SU-DHL-6 (cell line): ENCODE data around the gene LTBP1.

Experiments
- H2AFZ ChIP-seq: fragments of 200-600 bp; sonication (generic); 2 replicates; pipeline ENCODE4 v1.6.1; 2014; ENCODE audit warnings: low read depth, mild to moderate bottlenecking, moderate library complexity, mixed read lengths, antibody characterized with exemption, low read length; ENCODE audit not compliant: severe bottlenecking
- H3F3A ChIP-seq: fragments of 200-600 bp; shearing (Covaris generic); 2 replicates; pipeline ENCODE4 v1.6.0; 2016; ENCODE audit warnings: antibody characterized with exemption, mild to moderate bottlenecking; ENCODE audit not compliant: insufficient read depth
- H3K27ac ChIP-seq: fragments of 200-600 bp; sonication (generic); 2 replicates; pipeline ENCODE4 v1.5.1; 2016; ENCODE audit warnings: low read depth, mild to moderate bottlenecking, low read length, moderate library complexity, mixed read lengths
- H3K27me3 ChIP-seq: fragments of 200-600 bp; sonication (generic), shearing (Covaris generic); 2 replicates; pipeline ENCODE4 v1.6.0; 2014; ENCODE audit warnings: mild to moderate bottlenecking, low read length
- H3K36me3 ChIP-seq: fragments of 200-600 bp; sonication (generic); 2 replicates; pipeline ENCODE4 v1.6.1; 2014; ENCODE audit warnings: mild to moderate bottlenecking, low read length, mixed read lengths
- H3K4me2 ChIP-seq: fragments of 300-600, 200-600 bp; shearing (Covaris generic), sonication (generic); 2 replicates; pipeline ENCODE4 v1.6.0; 2014; ENCODE audit warnings: low read length, low read depth, mild to moderate bottlenecking; ENCODE audit not compliant: poor library complexity, severe bottlenecking
- H3K4me3 ChIP-seq: fragments of 200-600 bp; sonication (generic); 2 replicates; pipeline ENCODE4 v1.5.1; 2014; ENCODE audit warnings: antibody characterized with exemption, low read length, mild to moderate bottlenecking, mixed read lengths; ENCODE audit not compliant: insufficient read depth, poor library complexity, severe bottlenecking
- H3K79me2 ChIP-seq: fragments of 200-600 bp; sonication (generic); 2 replicates; pipeline ENCODE4 v1.6.1; 2014; ENCODE audit warnings: mild to moderate bottlenecking, low read length, moderate library complexity; ENCODE audit not compliant: insufficient read depth
- H3K9ac ChIP-seq: fragments of 200-600 bp; sonication (generic); 2 replicates; pipeline ENCODE4 v1.7.0; 2014; ENCODE audit warnings: mild to moderate bottlenecking, low read length
- H3K9me2 ChIP-seq: fragments of 200-600 bp; sonication (generic); replicated peaks from 2 replicates; pipeline ENCODE4 v1.6.1; 2014; ENCODE audit warnings: low read length; ENCODE audit not compliant: insufficient read depth
- H3K9me3 ChIP-seq: fragments of 200-600 bp; sonication (generic); 2 replicates; pipeline ENCODE4 v1.6.1; 2014; ENCODE audit warnings: low read length, mixed read lengths; ENCODE audit not compliant: insufficient read depth
- H4K20me1 ChIP-seq: fragments of 200-600 bp; sonication (generic); 2 replicates; pipeline ENCODE4 v1.6.1; 2014; ENCODE audit warnings: low read depth, mild to moderate bottlenecking, antibody characterized with exemption, low read length, moderate library complexity, mixed read lengths
- EZH2phosphoT487 ChIP-seq: fragments of 200-600 bp; sonication (generic), shearing (Covaris generic); conservative IDR thresholded peaks from 2 replicates; pipeline ENCODE4 v1.6.1; 2018; ENCODE audit warnings: mild to moderate bottlenecking, antibody characterized with exemption, low read length, moderate library complexity, mixed read lengths
- TF ChIP-seq, protein P1 (sequence below): fragments of 200-600 bp; sonication (generic); IDR thresholded peaks from one replicate; pipeline ENCODE4 v1.5.1; 2017; ENCODE audit warnings: antibody characterized with exemption, mild to moderate bottlenecking, low read length, moderate library complexity; ENCODE audit not compliant: insufficient read depth, poor library complexity, severe bottlenecking

LTBP1 gene

DNA sequence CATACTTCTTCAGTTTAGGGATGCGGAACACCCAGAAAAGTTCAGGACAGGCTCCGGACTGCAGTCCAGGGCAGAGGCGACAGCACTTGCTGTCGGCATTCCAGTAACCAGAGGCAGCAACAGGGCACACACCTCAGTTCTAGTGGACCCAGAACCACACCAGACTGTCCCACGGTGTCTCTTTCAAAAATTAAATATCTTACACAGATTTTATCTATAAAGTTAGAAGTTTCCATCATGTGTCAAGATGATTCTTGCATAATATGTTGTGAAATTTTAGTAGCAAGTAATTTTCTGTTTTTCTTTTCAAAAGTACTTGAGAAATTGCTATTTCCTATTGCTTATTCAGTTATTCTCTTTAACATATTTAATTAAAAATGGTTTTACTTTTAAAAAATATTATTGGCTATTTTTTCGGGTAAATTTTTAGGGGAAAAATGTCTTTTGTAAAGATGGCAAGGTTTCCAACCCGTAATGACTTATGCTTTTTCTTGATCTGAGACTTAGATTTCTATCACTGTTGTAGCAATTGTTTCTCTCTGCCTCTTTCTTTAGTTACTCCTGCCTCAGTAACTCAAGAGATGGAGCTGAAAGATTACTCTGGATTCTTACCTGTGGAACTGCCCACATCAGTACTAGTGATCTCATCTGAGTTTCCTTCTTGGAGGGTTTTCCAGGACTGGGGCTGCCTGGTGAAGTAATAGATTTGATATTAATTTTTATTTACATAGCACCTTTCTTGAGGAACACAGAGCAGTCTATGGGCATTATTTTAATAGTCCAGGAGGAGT lies 182.7 kb downstream of the LTBP1 start:
- H3K36me3 ChIP-seq: peaks cover 34% of the 10 kb centered on the region

DNA sequence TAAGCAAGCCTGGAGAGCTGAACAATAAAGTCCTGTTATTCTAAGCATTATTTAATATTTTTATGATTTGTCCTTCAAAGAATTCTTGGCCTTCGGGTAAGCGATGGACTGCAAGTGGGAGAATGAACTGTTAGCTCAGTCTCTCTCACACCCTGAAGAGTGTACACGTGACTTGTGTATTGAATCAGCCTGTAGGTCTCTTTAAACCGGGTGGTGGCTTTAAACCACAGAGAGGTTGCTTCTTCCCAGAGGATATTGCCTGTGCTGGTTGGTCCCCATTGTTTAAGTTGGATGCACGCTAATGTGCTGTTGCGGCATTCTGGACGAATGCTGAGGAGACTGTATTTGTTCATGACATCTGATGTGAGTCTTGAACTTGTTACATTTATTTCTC lies 183.3 kb downstream of the LTBP1 start:
- Histone ChIP-seq H3K4me2 (no peak overlapping the region), H4K20me1 (no peaks in the 10 kb centered on the region), H3K36me3 (peaks cover 35% of the 10 kb centered on the region), H3K9me2 (no peaks in the 10 kb centered on the region), H3K27me3 (no peaks in the 10 kb centered on the region), H3F3A (peaks cover 5% of the 10 kb centered on the region; the same call in 1 of the 2 replicates), H3K4me3 (no peak overlapping the region), H3K9me3 (no peaks in the 10 kb centered on the region), H3K9ac (no peak overlapping the region), H2AFZ (no peak overlapping the region), H3K27ac (no peak overlapping the region), H3K79me2 (peaks cover 46% of the 10 kb centered on the region)
- TF ChIP-seq EZH2phosphoT487: no peak
- TF ChIP-seq, protein P1, sequence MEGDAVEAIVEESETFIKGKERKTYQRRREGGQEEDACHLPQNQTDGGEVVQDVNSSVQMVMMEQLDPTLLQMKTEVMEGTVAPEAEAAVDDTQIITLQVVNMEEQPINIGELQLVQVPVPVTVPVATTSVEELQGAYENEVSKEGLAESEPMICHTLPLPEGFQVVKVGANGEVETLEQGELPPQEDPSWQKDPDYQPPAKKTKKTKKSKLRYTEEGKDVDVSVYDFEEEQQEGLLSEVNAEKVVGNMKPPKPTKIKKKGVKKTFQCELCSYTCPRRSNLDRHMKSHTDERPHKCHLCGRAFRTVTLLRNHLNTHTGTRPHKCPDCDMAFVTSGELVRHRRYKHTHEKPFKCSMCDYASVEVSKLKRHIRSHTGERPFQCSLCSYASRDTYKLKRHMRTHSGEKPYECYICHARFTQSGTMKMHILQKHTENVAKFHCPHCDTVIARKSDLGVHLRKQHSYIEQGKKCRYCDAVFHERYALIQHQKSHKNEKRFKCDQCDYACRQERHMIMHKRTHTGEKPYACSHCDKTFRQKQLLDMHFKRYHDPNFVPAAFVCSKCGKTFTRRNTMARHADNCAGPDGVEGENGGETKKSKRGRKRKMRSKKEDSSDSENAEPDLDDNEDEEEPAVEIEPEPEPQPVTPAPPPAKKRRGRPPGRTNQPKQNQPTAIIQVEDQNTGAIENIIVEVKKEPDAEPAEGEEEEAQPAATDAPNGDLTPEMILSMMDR: no peak

More for the DNA sequence above, 182.7 kb downstream of the LTBP1 start:
- Histone ChIP-seq H3K9ac (no peak overlapping the region), H3K9me3 (no peaks in the 10 kb centered on the region), H3K4me3 (no peak overlapping the region), H3K27ac (no peak overlapping the region), H2AFZ (no peak overlapping the region), H3K79me2 (peaks cover 46% of the 10 kb centered on the region), H3K4me2 (no peak overlapping the region), H3F3A (peaks cover 5% of the 10 kb centered on the region; the same call in 1 of the 2 replicates), H3K27me3 (no peaks in the 10 kb centered on the region), H4K20me1 (no peaks in the 10 kb centered on the region), H3K9me2 (no peaks in the 10 kb centered on the region)
- TF ChIP-seq, protein P1: no peak
- TF ChIP-seq EZH2phosphoT487: no peak

DNA sequence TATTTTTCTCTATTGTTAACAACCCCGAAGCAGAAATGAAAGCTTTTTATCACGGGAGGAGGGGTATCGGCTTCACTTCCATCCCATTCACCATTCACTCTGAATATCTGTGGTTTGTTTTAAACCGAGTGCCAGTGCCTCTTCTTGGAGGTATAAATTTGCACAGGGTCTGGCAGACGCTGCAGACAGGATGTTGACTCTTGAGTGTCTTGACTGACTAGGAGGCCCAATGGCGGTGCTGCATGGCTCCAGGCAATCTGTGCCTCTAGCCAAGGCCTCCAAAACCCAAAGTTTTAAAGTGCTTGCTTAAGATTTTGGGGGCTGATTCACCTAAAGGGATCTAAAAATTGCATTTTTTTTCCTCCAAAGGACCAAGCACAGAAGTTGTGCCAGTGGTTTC lies 183.8 kb downstream of the LTBP1 start:
- Histone ChIP-seq H3K27me3 (no peaks in the 10 kb centered on the region), H3K9me2 (no peaks in the 10 kb centered on the region), H3K36me3 (peaks cover 40% of the 10 kb centered on the region), H3K9me3 (no peaks in the 10 kb centered on the region), H3K27ac (no peak overlapping the region), H3K4me2 (no peak overlapping the region), H4K20me1 (no peaks in the 10 kb centered on the region), H2AFZ (no peak overlapping the region), H3K79me2 (peaks cover 45% of the 10 kb centered on the region), H3K9ac (no peak overlapping the region), H3K4me3 (no peak overlapping the region), H3F3A (peaks cover 5% of the 10 kb centered on the region; the same call in 1 of the 2 replicates)
- TF ChIP-seq, protein P1: no peak
- TF ChIP-seq EZH2phosphoT487: no peak
